GM18868 (cell line): ENCODE data around the gene CXCL9.
"Not testable (repeated sequence)": the region's sequence is repeated elsewhere in the genome, so short reads cannot be mapped to it uniquely, and the experiment has no call there.

ENCODE experiments used
- ATAC-seq: cut with Tn5 transposase; IDR thresholded peaks from one replicate; pipeline ENCODE4 v1.9.1; 2021; ENCODE audit warnings: mild to moderate bottlenecking, moderate library complexity; ENCODE audit not compliant: unreplicated experiment

CXCL9 gene

DNA sequence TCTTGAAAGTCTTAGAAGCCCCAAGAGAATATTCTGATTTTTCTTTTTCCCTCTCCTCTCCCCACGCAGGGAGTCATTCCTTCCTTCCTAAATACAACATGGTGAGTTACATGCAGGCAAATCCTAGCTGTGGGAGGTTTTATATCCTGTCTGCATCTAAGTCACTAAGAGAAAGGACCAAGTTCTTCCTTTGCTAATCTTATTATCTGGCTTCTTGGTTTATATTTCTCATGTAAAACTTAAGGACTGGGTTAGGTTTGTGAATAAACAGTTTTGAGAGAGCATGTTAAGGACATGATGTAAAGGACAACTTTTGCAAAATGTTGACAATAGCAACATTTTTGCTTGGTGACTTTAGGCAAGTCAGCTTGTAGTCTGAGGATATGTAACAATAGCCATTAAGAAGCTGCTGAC is 5.1 kb upstream of the CXCL9 start:
- no peak for ATAC-seq

DNA sequence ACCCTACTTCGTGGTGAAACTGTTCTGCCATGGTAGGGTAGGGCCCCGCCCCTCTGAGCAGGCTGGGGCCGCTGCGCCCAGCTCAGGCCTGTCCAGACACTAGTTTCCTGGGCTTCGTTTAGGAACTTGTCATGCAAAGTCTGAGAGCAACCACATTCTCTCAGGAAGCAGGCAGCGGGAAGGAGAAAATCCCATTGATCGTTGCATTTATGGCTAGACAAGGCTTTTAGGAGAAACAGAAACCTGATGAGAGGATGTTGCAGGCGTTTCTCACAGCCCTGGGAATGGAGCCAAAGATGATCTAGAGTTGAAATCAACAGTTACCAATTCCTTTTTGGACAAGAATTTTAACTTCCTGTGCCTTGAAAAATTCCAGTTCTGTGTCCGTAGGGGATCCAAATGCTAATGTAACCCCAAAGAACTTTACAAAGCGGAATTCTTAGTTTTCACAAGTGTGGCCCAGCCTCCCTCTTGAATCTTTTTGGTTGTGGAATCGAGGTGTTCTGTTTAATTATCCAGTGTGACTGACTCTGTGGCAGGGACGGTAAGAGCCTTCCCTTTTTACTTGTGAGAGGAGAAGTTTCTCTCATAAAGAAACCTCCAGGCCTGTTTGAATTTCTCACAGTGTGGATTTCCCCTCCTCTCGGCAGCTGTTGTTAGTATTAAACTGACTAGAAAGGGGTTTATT is 4.5 kb upstream of the CXCL9 start:
- ATAC-seq = peak; percentile 69

DNA sequence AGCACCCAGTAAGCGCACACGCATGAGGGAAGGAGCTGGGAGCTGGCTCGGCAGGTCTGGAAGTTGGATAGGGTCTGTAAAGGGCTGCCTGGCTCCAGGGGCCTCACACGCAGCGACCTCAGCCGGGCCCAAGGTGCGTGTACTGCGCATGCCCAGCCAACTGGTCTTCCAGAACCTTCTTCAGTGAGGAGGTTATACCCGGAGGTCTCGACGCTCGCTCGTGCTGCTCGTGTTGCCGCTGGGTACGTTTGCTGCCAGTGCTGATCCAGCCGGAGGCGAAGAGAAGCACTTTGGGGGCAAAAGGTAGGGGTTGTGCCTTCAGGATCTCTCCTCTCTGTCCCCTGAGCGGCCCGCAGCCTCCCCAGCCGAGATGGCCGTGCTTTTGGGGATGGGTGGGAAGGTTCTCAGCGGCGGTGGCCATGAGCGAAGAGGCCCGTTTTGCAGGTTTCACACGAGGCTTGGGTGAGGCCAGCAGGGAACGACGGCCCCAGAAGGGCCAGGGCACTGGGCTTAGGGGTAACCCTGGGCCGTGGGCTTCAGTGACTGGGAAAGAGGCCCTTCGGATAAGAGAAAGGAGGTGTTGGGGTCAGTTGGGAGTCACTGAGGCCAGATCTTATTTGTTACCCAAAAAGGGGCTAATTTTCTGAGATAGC is 3.8 kb upstream of the CXCL9 start:
- ATAC-seq = no peak

DNA sequence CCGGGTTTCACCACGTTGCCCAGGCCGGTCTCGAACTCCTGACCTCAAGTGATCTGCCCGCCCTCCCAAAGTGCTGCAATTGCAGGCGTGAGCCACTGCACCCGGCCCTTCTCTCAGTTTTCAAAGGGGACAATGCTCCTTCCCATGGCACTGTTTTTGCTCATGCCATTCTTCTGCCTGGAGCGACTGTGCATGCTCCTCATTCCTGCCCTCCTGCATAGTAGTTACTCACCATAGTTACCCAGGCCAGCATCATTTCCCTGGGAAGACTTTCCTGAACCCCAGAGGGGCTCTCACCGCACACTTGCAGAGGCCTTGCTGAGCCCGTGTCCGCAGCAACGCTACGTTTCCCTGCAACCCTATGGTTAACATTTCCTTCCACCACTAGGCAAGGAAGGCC is 3.3 kb upstream of the CXCL9 start:
- ATAC-seq = no peak

DNA sequence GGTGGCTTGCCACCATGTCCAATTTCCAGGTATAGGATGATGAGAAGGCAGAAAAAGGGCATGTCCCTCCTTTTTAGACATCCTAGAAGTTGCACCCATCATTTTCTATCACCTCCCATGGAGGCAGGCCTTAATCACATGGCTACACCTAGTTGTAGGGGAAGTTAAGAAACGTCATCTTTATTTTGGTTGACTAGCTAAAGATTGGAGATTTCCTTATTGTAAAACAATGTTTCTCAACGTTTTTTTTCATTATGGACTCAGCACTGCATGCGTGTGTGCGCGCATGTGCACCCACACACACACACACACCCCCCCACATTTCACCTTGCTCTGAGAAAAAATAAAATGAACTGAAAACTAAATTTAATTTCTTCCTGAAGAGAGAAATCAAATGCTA is 2.0 kb upstream of the CXCL9 start:
- ATAC-seq = no peak

DNA sequence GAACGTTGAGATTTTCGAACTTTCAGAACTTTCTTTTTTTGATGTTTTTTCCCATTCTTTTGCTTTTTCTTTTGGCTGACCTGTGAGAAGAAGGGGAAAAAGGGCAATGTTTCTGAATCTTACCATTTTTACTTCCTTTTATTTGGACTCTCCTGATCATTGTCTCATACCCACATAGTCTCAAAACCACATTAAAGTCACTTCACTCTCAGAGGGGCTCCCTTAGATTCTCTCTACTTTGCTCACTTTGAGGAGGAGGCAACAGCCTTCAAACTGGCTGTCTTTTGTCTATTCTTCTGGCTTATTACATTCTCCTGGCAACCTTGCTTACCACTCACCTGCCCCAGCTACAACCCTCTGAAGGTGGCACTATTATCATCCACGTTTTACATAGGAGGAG is 3.7 kb downstream of the CXCL9 start:
- ATAC-seq = no peak

DNA sequence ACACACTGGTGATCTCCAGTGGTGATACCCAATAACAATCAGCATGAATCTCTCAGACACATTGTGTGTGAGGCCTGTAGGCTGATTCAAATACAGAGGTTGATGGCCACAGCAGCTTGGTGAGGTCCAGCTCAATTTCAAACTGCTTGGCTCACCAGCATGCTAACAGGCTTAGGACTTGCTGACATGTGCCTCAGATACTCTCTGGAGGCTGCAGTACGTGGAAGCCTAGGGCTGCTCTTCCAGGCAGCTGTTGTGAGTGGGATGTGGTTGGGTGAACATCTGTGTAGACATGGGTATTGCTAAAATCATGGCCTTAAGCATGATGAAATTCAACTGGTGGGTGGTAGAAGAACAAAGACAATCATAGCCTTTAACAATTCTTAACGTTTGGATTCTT is 4.3 kb downstream of the CXCL9 start:
- ATAC-seq = no peak

DNA sequence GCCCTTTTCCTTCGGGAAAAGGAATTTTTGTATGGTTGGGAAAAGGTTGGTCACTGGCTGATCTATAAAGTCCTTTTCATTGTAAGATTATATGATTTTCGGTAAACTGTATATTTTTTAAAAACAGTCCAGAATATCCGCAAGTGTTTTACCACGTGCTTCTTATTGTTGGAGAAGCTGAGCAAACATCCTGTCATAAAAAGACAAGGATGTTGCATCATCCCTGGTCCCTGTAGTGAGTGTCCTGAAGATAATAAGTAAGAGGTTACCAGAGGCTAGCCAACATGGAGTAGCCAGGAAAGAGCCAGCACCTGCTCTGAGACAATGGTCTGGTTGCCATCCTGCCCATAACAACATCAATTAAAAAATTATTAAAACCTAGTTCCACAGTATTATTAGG is 5.1 kb downstream of the CXCL9 start:
- no peak for ATAC-seq

DNA sequence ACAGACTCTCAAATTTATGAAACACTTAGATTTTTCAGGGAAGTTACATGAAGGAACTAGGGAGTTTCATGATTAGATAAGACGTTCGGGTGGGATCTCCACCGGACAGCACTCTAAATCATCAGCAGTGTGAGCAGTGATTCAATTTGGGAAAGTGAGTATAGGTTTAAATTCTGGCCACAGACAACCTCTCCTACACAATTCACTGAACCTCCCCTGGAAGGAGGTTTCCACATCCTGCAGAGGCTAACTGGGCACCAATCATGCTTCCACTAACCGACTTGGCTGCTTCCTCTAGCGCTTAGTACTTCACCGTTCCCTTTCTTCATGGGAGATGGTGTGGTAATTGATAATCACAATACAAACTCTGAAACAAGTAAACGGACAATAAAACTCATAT is 5.6 kb downstream of the CXCL9 start:
- ATAC-seq = no peak

DNA sequence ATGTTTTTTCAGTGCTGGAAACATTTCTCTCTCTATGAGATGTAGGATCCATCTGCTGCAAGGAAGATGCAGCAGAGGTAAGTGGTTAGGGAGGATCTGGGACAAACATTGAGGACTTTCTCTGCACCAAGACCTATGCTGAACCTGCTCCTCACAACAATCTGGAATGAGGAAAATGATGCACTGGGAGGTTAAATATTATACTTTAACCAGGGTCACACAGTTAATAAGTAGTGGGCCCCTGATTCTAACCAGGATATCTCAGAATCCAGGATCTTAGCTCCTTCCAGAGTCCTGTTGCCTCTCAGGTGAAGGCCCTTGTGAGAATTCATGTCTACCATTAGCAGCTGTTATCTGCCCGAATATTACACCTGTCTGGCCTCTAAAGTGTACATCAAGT is 7.0 kb downstream of the CXCL9 start:
- no peak for ATAC-seq

DNA sequence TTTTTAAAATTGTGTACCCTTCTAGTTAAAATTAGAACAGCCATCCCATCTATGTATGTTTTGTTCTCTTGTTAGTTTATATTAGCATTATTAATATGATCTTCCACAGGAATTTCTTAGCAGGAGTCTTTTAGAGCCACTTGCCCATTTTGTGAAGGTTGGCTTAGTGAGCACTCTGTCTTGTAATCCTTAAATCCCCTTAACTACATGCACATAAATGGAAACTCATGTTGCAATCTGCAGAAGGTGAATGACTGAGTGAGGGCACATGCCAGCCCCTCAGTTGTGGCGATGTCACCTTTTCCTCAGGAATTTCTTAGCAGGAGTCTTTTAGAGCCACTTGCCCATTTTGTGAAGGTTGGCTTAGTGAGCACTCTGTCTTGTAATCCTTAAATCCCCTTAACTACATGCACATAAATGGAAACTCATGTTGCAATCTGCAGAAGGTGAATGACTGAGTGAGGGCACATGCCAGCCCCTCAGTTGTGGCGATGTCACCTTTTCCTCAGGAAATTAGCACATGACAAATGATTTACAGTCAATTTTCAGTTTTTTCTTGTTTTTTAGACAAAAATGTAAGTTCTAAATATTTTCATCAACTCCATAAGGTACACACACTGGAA is 8.7 kb downstream of the CXCL9 start:
- not testable (repeated sequence) for ATAC-seq

DNA sequence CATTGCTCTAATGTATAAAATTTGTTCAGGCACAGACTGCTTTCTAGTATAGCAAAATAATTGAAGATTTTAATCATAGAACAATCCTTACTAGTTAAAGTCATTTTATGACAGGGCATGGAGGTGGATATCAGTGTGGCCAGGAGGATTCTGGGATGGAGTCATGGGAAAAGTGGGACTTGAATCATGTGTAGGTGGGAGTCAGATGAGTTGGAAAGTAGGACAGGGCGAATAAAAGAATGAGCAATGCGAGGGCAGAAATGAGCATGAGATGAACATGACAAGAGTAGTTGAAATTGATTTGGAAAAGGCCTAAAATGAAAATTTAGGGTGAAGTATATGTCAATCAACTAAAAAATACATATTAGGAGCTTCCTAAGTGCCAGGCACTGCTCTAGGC is 9.4 kb downstream of the CXCL9 start:
- no peak for ATAC-seq

DNA sequence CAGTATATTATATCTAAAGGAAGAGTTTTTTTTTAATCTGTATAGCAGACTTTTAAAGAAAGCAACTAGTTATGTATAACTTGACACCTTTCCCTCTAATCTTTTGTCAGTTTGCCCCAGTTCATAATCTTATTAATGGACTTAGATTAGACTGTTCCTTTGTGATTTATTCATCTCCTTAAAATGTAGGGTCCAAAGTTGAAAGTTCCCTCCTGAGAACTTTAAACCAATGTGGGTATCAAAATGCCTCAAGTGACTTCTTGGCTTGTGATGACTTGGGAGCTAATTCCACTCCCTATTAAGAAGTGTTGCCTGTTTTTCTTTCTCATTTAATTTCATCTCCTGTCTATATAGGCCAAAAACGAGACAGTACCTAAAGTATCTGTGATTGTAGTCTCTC is 10.2 kb downstream of the CXCL9 start:
- ATAC-seq = no peak

DNA sequence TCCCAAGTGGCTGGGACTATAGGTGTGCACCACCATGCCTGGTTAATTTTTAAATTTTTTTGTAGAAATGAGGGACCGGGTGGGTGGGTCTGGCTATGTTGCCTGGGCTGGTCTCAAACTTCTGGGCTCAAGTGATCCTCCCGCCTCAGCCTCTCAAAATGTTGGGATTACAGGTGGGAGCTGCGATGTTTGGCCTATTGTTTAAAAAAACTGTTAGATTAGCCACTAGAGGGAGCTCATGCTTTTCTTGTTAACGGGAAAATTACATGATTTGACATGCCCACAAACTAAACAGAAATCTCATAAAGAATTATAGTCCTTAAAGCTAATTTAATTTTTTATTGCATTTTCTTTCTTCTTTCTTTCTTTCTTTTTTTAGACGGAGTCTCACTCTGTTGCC is 11.6 kb downstream of the CXCL9 start:
- no peak for ATAC-seq

DNA sequence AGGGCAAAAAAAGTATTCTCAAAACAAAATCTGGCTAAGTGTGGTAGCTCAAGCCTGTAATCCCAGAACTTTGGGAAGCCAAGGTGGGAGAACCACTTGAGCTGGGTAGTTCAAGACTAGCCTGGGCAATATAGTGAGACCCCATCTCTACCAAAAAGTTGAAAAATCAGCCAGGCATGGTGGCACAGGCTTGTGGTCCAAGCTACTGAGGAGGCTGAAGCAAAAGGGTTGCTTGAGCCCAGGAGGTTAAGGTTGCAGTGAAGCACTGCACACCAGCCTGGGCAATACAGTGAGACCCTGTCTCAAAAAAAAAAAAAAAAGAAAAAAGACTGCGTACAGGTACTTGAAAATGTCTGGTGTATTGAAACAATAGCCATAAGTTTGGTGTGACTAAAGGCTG is 14.8 kb downstream of the CXCL9 start:
- ATAC-seq = no peak

DNA sequence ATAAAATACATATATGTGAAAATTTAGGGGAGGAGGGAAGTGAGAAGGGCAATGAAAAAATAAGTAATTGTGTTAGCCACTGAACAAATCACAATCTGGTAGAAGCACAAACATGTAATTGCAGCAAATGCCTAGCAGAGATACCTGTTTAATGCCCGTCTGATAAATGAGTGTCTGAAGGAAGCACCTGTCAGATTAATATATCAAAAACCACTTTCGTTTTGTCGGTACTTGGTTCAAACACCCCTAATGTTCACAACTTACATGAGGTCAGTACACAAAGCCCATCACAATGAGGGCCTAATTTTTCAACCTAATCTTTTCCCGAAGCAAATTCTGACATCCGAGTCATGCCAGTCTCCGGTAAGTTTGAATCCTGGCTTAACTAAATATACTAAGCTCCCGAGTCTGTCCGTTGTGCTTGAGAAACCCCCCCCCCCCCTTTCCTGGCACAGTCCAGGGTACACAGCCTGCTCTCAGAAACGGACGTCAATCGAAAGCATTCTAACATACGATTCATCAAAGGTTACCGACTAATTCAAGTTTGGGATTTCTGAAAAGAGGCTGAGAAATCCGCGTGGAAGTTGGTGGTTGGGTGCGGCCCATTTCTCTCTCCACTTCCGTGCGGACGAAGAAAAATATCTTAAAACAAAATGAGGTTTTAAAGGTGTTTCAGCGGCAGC is 17.3 kb downstream of the CXCL9 start:
- ATAC-seq = no peak

DNA sequence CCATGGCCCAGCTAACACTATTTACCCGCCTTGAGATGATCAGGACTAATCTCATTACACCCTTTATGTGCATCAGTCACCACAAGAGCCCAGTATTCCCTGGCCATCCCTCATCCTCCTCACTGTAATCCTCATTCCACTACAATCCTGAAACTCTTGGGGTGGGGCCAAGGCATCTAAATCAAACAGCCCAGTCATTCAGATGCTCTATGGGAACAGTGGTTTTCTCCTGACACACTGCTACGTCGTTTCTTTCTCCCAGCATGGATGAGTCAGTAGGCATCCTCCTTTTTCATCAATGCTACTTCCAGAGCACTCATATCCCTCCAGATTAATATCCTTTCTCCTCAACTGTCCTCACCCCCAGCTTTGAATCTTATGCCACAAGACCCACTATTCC is 22.2 kb downstream of the CXCL9 start:
- ATAC-seq = no peak

DNA sequence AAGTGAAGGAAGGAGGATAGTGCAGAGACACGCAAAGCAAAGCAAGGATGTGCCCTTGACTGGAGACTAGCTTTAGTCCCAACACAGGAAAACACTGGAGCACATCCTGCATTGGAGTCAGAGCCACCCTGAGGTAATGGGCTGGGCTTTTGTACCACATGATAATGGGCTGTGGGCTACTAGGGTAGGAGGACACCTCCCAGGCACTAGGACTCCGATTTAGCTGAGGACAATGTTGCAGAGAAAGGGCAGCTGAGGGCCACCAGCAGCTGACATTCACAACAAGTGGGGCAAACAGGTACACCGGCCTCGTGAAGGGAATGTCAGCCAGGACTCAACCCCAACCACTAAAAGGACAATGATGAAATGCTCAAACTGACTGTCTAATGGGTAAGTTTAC is 26.7 kb downstream of the CXCL9 start:
- ATAC-seq = no peak

DNA sequence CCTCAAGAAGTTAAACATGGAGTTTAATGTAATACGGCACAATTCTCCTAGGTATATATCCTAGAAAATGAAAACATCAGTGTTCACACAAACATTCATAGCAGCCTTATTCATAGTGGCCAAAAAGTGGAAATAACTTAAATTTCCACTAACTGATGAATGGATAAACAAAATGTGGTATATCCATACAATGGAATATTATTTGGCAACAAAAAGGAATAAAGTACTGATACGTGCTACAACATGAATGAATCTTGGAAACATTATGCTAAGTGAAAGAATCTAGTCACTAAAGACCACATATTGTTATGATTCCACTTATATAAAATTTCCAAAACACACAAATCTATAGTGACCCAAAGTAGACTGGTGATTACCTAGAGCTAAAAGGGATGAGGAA is 31.1 kb downstream of the CXCL9 start:
- no peak for ATAC-seq

DNA sequence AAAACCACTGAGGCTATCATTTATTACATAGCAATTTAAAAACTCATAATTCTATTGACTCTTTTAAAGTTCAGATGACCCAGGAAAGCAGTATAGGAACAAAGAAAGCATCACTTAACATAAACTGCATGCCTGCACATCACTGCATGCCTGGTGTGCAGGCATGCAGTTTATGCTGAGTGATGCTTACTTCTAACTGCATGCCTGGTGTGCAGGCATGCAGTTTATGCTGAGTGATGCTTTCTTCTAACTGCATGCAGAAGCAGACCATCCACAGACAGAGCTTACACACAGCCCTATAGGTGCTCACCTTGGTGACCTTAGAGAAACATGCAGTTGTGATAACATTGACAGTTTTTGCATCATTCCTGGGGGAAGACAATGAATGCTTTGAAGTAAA is 33.5 kb downstream of the CXCL9 start:
- no peak for ATAC-seq

DNA sequence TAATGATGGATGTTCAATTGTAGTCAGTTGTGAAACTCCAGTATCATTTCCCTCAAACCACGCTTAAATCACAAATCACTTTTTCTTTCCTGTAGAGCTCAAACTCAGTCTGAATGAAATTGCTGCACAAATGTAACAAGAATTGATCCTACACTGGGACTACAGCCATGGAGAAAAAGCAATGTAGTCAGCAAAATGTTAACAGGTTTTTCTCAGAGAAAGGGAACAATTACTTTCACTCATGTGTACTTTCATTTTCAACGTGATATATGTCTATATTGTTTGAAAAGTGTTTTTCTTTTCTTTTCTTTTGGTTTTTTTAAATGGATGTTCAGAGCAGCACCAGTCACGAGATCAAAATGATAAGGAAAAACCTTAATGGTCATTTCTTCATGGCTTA is 39.2 kb downstream of the CXCL9 start:
- no peak for ATAC-seq

DNA sequence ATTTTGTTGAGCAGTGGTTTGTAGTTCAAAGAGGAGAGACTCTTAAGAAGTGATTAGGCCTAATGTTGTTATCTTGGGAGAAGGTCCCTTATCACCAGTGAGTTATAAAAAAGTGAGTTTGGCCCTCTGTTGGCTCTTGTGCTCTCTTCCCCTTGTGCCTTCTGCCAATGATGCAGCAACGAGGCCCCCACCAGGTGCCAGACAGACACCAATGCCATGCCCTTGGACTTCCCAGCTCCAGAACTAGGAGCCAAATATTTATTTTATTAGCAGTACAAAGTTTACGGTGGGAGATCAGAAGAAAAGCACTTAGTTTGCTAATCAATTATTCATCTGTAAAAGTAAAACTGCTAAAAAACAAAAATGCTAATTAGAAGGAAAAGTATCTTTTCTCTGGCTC is 43.8 kb downstream of the CXCL9 start:
- ATAC-seq = no peak
